ENCODE data around the gene CDIPT. TPM values are rescaled to one million over a fixed set of nuclear protein-coding genes. Genes with fewer than 3 reads are reported as not detected.

The CDIPT gene
- polyA plus RNA-seq, 1 donor from 2014 or later = 95.6 TPM

DNA sequence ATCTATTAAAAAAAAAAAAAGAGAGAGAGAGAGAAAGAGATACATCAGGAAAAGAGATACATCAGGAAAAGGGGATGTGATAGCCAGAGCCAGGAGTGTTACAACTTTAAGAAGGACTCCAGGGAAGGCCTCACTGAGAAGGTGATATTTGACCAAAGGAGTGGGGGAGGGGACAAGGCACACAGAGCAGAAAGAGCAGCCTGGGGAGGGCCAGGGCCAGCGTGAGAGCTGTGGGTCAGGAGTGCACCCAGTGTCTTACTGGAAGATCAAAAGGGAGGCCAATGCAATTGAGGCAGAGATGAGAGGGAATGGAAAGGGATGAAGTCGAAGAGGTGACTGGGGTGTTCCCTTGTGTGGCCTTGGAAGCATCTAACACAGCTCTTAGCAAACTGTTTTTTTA, 44.9 kb upstream of the CDIPT start:
- no peaks in the 10 kb centered on the region for H3K79me2 ChIP-seq (replicated peaks; ENCODE audit: insufficient read depth, low read length)
- H3K9ac ChIP-seq (ENCODE audit: low read length) = no peak overlapping the region
- H3K27ac ChIP-seq (ENCODE audit: low read length) = no peak overlapping the region
- H3F3A ChIP-seq (ENCODE audit: insufficient read depth, low read length, poor library complexity, severe bottlenecking) = no peaks in the 10 kb centered on the region
- no peaks in the 10 kb centered on the region for H4K20me1 ChIP-seq (ENCODE audit: insufficient read depth)
- TF ChIP-seq EP300 (conservative IDR thresholded peaks at IDR 0.05; ENCODE audit: poor library complexity, severe bottlenecking) (no peak), POLR2AphosphoS5 (IDR thresholded peaks at IDR 0.05) (no peak), TAF1 (IDR thresholded peaks at IDR 0.05; ENCODE audit: low read depth) (no peak), SMC3 (conservative IDR thresholded peaks at IDR 0.05; ENCODE audit: poor library complexity) (no peak)
- TF ChIP-seq, protein P1, sequence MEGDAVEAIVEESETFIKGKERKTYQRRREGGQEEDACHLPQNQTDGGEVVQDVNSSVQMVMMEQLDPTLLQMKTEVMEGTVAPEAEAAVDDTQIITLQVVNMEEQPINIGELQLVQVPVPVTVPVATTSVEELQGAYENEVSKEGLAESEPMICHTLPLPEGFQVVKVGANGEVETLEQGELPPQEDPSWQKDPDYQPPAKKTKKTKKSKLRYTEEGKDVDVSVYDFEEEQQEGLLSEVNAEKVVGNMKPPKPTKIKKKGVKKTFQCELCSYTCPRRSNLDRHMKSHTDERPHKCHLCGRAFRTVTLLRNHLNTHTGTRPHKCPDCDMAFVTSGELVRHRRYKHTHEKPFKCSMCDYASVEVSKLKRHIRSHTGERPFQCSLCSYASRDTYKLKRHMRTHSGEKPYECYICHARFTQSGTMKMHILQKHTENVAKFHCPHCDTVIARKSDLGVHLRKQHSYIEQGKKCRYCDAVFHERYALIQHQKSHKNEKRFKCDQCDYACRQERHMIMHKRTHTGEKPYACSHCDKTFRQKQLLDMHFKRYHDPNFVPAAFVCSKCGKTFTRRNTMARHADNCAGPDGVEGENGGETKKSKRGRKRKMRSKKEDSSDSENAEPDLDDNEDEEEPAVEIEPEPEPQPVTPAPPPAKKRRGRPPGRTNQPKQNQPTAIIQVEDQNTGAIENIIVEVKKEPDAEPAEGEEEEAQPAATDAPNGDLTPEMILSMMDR (IDR thresholded peaks at IDR 0.05; ENCODE audit: poor library complexity, severe bottlenecking) = no peak
- no peaks in the 10 kb centered on the region for H3K9me3 ChIP-seq (ENCODE audit: low read length)
- H3K9me2 ChIP-seq (ENCODE audit: insufficient read depth, low read length) = no peaks in the 10 kb centered on the region
- no peak overlapping the region for H3K4me2 ChIP-seq (ENCODE audit: low read length)
- H2AFZ ChIP-seq (ENCODE audit: low read depth, low read length) = no peak overlapping the region
- H3K4me3 ChIP-seq (ENCODE audit: low read length) = no peak overlapping the region
- no peaks in the 10 kb centered on the region for H3K27me3 ChIP-seq (ENCODE audit: insufficient read depth, low read depth, low read length)
- no peaks in the 10 kb centered on the region for H3K36me3 ChIP-seq (ENCODE audit: insufficient read depth, low read length)

DNA sequence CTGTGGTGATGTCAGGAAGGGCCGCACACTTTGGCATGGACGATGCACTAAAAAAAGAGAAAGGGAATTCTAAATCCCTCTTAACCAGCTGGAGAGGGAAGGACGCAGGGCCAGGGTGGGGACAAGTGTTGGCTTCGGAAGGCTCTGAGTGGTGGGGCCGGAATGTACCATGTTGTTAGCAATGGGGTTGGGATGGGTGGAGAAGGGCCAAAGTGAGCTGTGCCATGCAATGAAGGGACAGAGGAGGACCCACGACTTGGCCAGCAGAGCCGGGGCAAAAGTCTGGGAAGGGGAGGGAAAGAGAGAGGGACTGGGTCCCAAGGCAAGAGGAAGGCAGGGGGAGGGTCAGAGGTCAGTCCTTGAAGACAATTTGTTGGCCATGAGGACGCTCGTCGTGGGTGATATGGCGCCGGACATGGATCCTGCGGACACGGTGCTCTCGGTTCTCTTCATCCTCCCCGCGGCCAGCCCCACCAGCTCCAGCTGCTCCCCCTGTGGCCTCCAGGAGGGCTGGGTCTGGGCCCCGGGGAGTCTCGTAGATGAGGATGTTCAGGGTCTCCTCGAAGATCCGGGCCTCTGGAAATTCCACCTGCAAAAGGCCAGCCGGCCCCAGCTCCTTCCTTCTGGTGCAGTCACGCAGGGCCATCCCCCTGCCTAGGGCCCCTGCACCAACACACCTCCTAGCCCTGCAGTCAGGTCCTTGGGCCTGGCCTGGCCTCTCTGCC, 43.7 kb upstream of the CDIPT start:
- H3F3A ChIP-seq (ENCODE audit: insufficient read depth, low read length, poor library complexity, severe bottlenecking) = no peaks in the 10 kb centered on the region
- no peaks in the 10 kb centered on the region for H3K36me3 ChIP-seq (ENCODE audit: insufficient read depth, low read length)
- H2AFZ ChIP-seq (ENCODE audit: low read depth, low read length) = no peak overlapping the region
- no peak overlapping the region for H3K4me2 ChIP-seq (ENCODE audit: low read length)
- TF ChIP-seq, protein P1 (IDR thresholded peaks at IDR 0.05; ENCODE audit: poor library complexity, severe bottlenecking) = no peak
- TF ChIP-seq EP300 (conservative IDR thresholded peaks at IDR 0.05; ENCODE audit: poor library complexity, severe bottlenecking) (no peak), MXI1 (conservative IDR thresholded peaks at IDR 0.05; ENCODE audit: poor library complexity, severe bottlenecking) (no peak), TAF1 (IDR thresholded peaks at IDR 0.05; ENCODE audit: low read depth) (no peak)
- TF ChIP-seq, protein P2, sequence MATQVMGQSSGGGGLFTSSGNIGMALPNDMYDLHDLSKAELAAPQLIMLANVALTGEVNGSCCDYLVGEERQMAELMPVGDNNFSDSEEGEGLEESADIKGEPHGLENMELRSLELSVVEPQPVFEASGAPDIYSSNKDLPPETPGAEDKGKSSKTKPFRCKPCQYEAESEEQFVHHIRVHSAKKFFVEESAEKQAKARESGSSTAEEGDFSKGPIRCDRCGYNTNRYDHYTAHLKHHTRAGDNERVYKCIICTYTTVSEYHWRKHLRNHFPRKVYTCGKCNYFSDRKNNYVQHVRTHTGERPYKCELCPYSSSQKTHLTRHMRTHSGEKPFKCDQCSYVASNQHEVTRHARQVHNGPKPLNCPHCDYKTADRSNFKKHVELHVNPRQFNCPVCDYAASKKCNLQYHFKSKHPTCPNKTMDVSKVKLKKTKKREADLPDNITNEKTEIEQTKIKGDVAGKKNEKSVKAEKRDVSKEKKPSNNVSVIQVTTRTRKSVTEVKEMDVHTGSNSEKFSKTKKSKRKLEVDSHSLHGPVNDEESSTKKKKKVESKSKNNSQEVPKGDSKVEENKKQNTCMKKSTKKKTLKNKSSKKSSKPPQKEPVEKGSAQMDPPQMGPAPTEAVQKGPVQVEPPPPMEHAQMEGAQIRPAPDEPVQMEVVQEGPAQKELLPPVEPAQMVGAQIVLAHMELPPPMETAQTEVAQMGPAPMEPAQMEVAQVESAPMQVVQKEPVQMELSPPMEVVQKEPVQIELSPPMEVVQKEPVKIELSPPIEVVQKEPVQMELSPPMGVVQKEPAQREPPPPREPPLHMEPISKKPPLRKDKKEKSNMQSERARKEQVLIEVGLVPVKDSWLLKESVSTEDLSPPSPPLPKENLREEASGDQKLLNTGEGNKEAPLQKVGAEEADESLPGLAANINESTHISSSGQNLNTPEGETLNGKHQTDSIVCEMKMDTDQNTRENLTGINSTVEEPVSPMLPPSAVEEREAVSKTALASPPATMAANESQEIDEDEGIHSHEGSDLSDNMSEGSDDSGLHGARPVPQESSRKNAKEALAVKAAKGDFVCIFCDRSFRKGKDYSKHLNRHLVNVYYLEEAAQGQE (IDR thresholded peaks at IDR 0.05; ENCODE audit: borderline replicate concordance) = no peak
- H4K20me1 ChIP-seq (ENCODE audit: insufficient read depth) = no peaks in the 10 kb centered on the region
- no peaks in the 10 kb centered on the region for H3K27me3 ChIP-seq (ENCODE audit: insufficient read depth, low read depth, low read length)
- no peak overlapping the region for H3K27ac ChIP-seq (ENCODE audit: low read length)
- no peaks in the 10 kb centered on the region for H3K9me3 ChIP-seq (ENCODE audit: low read length)
- no peak overlapping the region for H3K4me3 ChIP-seq (ENCODE audit: low read length)
- no peak overlapping the region for H3K9ac ChIP-seq (ENCODE audit: low read length)
- H3K9me2 ChIP-seq (ENCODE audit: insufficient read depth, low read length) = no peaks in the 10 kb centered on the region
- peaks cover 4% of the 10 kb centered on the region for H3K79me2 ChIP-seq (replicated peaks; ENCODE audit: insufficient read depth, low read length)
